ENCODE measurements around the gene FLT3.

DNA sequence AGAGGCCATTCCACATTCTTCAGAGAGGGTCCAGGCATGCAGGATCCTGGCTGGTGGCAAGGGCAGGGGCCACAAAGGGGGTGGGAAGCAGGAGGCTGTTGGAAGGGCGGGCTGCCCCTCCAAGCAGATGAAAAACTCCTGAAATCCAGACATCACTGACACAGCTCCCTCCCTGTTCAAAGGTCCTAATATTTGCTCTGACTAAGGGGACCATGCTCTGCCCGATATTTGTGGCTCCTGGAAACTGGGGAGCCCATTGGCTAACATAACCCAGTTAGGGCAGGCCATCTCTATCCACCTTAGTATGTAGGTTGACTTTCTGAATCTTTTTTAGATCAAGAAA is 127.9 kb downstream of the FLT3 start:
- TF ChIP-seq, protein P1, sequence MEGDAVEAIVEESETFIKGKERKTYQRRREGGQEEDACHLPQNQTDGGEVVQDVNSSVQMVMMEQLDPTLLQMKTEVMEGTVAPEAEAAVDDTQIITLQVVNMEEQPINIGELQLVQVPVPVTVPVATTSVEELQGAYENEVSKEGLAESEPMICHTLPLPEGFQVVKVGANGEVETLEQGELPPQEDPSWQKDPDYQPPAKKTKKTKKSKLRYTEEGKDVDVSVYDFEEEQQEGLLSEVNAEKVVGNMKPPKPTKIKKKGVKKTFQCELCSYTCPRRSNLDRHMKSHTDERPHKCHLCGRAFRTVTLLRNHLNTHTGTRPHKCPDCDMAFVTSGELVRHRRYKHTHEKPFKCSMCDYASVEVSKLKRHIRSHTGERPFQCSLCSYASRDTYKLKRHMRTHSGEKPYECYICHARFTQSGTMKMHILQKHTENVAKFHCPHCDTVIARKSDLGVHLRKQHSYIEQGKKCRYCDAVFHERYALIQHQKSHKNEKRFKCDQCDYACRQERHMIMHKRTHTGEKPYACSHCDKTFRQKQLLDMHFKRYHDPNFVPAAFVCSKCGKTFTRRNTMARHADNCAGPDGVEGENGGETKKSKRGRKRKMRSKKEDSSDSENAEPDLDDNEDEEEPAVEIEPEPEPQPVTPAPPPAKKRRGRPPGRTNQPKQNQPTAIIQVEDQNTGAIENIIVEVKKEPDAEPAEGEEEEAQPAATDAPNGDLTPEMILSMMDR (IDR thresholded peaks at IDR 0.05), result no peak
- no peak for TF ChIP-seq POLR2A (IDR thresholded peaks at IDR 0.05)
